Measurements from ENCODE around the gene PPM1A.

PPM1A gene

GRCh38 chr14:60346706-60347105 lies 97.7 kb downstream of the PPM1A start:
- peak; percentile 85 for DNase-seq (ENCODE audit: low read depth, low spot score)
- H3K4me3 ChIP-seq (ENCODE audit: low read length) = peak overlapping the region; percentile 37

- no peak for DNase-seq (ENCODE audit: low read depth, low spot score)
- H3K4me3 ChIP-seq (ENCODE audit: low read length) = peak overlapping the region; percentile 39
Measured at GRCh38 chr14:60348211-60348610, 99.2 kb downstream of the PPM1A start.
